GM12873 (cell line): ENCODE data around the gene CORO6.

Experiments
- TF ChIP-seq, protein P1 (sequence below): IDR thresholded peaks from 2 replicates; pipeline ENCODE4 v1.5.1; 2012; ENCODE audit warnings: low read depth, mild to moderate bottlenecking, moderate library complexity, low read length, control low read depth; ENCODE audit not compliant: insufficient read depth; ENCODE audit errors: missing control alignments

CORO6 gene

DNA sequence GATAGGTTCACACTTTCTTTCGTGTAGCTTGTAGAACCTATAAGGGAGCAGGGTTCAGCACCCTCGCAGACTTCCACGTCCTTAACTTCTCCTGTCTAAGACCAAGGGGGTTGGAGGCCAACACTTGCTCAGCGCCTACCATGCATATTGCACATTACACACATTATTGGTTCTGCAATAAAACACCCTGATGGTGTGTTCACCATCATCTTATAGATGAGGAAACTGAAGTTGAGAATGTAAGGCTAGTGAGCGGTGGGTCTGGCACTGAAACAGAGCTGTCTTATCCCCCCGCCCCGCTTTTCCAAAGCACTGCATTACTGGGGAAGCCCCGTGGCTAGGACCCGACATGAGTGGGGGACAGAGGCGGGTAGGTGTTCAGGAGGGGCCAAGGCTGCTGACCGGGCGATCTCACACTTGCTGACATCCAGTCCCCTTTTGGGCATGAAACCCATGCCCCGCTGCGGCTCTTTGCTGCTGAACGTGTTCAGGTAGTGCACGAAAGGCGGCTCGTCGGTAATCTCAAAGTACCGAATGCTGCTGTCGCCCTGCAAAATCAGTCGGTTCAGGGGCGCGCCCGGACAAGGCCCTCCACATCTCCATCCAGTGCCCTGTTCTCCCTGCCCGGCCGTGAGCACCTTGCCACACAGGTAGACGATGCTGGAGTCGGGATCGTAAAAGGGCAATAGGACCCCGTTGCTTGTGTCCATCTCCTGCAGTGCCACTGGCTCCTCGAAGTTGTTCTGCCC, 6.2 kb downstream of the CORO6 start:
- TF ChIP-seq, protein P1, sequence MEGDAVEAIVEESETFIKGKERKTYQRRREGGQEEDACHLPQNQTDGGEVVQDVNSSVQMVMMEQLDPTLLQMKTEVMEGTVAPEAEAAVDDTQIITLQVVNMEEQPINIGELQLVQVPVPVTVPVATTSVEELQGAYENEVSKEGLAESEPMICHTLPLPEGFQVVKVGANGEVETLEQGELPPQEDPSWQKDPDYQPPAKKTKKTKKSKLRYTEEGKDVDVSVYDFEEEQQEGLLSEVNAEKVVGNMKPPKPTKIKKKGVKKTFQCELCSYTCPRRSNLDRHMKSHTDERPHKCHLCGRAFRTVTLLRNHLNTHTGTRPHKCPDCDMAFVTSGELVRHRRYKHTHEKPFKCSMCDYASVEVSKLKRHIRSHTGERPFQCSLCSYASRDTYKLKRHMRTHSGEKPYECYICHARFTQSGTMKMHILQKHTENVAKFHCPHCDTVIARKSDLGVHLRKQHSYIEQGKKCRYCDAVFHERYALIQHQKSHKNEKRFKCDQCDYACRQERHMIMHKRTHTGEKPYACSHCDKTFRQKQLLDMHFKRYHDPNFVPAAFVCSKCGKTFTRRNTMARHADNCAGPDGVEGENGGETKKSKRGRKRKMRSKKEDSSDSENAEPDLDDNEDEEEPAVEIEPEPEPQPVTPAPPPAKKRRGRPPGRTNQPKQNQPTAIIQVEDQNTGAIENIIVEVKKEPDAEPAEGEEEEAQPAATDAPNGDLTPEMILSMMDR: no peak

DNA sequence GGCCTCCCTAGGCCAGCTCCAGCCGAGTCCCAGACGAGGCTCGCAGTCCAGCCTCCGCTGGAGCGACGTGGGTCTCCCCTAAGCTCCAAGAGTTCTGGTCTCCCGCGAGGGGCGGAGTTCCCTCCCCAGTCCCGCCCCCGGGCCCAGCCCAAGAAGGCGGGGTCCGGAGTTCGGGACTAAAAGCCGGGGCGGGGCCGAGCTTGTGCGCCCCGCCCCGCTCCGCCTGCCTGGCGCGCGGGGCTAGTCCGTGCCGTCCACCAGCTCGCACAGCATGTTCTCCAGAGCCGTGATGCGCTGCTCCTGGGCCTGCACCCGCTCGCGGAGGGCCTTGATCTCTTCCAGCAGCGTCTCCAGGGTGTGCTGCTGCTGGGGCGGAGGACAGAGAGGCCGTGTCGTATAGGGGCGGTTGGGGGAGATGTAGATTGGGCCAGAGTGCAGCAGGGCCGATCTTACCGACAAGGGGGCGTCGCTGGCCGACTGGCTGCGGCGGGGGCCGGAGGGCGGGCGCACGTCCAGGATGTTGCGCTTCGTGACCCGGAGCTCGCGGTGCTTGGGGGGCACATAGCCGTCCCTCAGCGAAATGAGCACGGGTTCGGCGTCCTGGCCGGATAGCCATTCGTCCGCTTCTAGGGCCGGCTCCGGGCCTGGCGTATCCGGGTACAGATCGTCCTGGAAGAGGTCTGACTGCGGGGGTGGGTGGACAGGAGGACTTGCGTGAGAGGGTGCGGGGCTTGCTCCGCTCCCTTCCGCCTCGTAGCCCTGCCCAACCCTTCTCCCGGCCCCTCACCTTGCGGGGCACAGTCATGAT, 7.0 kb downstream of the CORO6 start:
- TF ChIP-seq, protein P1: no peak

DNA sequence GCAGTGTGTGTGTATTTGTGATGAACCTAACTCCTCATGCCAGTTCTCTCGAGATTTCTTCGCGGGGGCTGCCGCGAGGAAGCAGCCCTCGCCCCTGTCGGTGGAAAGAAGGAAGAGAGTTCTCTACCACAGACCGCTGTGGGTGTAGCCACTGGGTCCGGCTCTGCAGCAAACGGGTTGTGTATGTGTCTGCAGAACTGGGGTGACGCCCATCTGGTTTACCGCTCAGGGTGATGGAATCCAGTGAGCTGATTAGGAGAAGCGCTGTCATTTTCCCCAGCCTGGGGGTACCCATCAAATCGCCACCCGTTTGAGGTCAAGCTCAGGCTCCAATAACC, 7.7 kb downstream of the CORO6 start:
- TF ChIP-seq, protein P1: no peak

DNA sequence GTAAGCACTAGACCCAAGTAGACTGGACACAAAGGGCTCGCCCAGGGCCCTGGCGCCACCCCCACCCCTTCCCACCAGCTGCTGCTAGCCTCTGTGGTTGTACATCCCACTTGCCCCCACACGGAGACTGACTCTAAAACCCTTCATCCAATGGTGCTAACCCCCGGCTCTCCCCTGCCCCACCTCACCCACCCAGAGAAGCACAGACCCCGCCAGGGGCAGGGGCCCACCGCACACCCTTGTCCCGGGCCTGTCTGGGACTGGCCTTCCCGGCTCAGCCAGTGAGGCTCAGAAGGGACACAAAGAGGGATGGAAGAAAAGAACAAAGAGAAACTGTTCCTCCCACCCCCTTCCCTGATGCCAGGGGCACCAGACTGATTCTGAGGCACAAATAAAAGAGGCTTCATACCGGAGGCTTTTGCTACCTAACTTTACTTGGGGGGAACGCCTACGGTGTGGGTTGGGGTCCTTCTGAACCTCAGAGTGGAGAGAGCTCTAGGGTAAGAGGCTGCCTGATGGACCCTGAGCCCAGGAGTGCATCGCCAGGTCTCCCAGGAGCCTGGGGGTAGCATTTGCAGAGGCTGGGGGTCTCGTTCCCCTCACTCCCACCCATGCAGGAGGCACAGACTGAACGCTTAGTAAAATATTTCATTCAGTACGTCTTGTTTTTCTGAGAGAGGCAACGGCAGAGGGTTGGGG, 8.2 kb downstream of the CORO6 start:
- TF ChIP-seq, protein P1: no peak

DNA sequence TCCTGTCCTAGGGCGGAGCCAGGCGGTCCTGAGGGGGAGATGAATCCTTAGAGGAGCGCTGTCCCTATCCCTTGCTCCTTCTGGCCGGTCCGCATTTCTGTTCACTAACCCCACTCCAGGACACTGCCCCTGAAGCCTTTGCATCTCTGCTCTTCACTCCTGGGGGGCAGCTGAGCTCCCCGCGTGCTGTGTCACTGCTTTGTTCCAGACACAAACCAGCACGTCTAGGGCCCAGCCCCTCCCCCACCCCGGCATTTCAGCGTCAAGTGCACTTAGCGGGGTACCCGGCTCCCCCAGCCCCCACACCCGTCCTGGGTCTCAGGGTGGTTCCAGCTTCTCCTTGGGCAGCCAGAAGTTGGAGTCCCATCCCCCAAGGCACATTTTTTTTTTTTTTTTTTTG, 8.9 kb downstream of the CORO6 start:
- TF ChIP-seq, protein P1: no peak

DNA sequence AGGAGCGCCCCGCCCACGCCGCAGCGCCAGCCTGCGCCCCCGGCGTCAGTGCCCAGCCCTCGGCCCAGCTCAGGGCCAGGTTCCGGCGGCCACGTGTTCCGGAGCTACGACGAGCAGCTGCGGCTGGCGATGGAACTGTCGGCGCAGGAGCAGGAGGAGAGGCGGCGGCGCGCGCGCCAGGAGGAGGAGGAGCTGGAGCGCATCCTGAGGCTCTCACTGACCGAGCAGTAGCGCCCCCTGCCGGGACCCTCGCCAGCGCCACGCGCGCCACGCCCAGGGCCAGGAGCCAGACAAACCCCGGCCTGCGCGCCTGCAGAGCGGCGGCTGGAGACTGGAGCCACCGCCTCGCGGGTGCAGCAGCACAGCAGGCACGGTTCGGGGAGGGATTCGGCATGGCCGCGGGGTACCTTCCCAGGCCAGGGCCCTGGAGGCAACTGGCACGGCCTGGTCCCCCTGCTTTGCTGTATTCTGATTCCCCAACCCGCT, 9.3 kb downstream of the CORO6 start:
- TF ChIP-seq, protein P1: peak; percentile 89
